Keratinocyte (primary cell): ENCODE measurements around the gene FGGY. TPM values are rescaled to one million over a fixed set of nuclear protein-coding genes. Genes with fewer than 3 reads are reported as not detected.

Experiments used
- DNase-seq: peaks from one replicate; pipeline ENCODE4 v3.0.0-alpha.2; 2011; ENCODE audit warnings: low read depth, missing footprints, low spot score
- FAIRE-seq: peaks from 2 replicates; lab custom pipeline; 2011; peaks lifted over from hg19 to GRCh38; lab: Jason Lieb, UNC
- H2AFZ ChIP-seq: 2 replicates; pipeline ENCODE4 v1.6.0; 2012; ENCODE audit warnings: low read length, control low read depth, inconsistent platforms; ENCODE audit not compliant: control insufficient read depth
- H3K27ac ChIP-seq: 2 replicates; pipeline ENCODE4 v1.5.1; 2011; ENCODE audit warnings: low read length; ENCODE audit not compliant: control insufficient read depth, insufficient read depth
- H3K27me3 ChIP-seq: 3 replicates; pipeline ENCODE4 v1.6.0; 2011; ENCODE audit warnings: low read length; ENCODE audit not compliant: control insufficient read depth, insufficient read depth; ENCODE audit errors: extremely low read depth
- H3K36me3 ChIP-seq, 2 experiments: 2 replicates in 1 of 2; 3 replicates in 1 of 2; pipeline ENCODE4 v1.5.1; 2011; ENCODE audit warnings: low read length in 2 of 2, mild to moderate bottlenecking in 1 of 2; ENCODE audit not compliant: control insufficient read depth in 2 of 2, insufficient read depth in 2 of 2; ENCODE audit errors: extremely low read depth in 1 of 2
- H3K4me1 ChIP-seq: 3 replicates; pipeline ENCODE4 v1.5.1; 2011; ENCODE audit warnings: low read length; ENCODE audit not compliant: control insufficient read depth, insufficient read depth; ENCODE audit errors: extremely low read depth
- H3K4me2 ChIP-seq: 3 replicates; pipeline ENCODE4 v1.6.0; 2011; ENCODE audit warnings: low read depth, low read length; ENCODE audit not compliant: control insufficient read depth, insufficient read depth; ENCODE audit errors: extremely low read depth
- H3K4me3 ChIP-seq, 3 experiments: fragments of 200-600 bp in 1 of 3; sonication (generic) in 1 of 3; 2 replicates in 2 of 3; 3 replicates in 1 of 3; pipeline ENCODE4 v1.5.1; 2011 to 2016; ENCODE audit warnings: low read length in 3 of 3, mild to moderate bottlenecking in 3 of 3, control low read depth in 2 of 3, inconsistent platforms in 1 of 3, low read depth in 1 of 3, mixed read lengths in 1 of 3, mixed run types in 1 of 3, moderate library complexity in 1 of 3; ENCODE audit not compliant: control insufficient read depth in 2 of 3, insufficient read depth in 2 of 3; ENCODE audit errors: extremely low read depth in 1 of 3
- H3K79me2 ChIP-seq: 2 replicates; pipeline ENCODE4 v1.6.0; 2012; ENCODE audit warnings: low read length; ENCODE audit not compliant: control insufficient read depth, insufficient read depth
- H3K9ac ChIP-seq: 3 replicates; pipeline ENCODE4 v1.6.0; 2011; ENCODE audit warnings: low read length; ENCODE audit not compliant: control insufficient read depth, insufficient read depth; ENCODE audit errors: extremely low read depth
- H3K9me1 ChIP-seq: 3 replicates; pipeline ENCODE4 v1.6.0; 2011; ENCODE audit warnings: low read length; ENCODE audit not compliant: control insufficient read depth, insufficient read depth; ENCODE audit errors: extremely low read depth
- H3K9me3 ChIP-seq: 2 replicates; pipeline ENCODE4 v1.5.1; 2012; ENCODE audit warnings: low read depth, low read length; ENCODE audit not compliant: control insufficient read depth
- H4K20me1 ChIP-seq: 3 replicates; pipeline ENCODE4 v1.6.0; 2011; ENCODE audit warnings: low read length; ENCODE audit not compliant: control insufficient read depth, insufficient read depth; ENCODE audit errors: extremely low read depth
- EZH2 ChIP-seq: IDR thresholded peaks from one replicate; pipeline ENCODE4 v1.6.1; 2012; ENCODE audit warnings: inconsistent platforms, mild to moderate bottlenecking, low read length, moderate library complexity
- dilution Hi-C: fragments of 300-500 bp; cut with MboI; formaldehyde crosslinking; loops from one replicate; pipeline ENCODE4 v1.7.0; 2020; ENCODE audit warnings: low sequenced_read_pairs; ENCODE audit not compliant: extremely low pct_ligation_motif_present
- polyA plus RNA-seq, 5 experiments: library from polyadenylated mRNA; depleted of rRNA in 3 of 5; stranded (reverse) in 3 of 5; stranded (forward) in 1 of 5; unstranded in 1 of 5; fragments of >200 nt; gene quantifications; 1 replicate in 1 of 5; 2 replicates in 3 of 5; 3 replicates in 1 of 5; pipeline versions ENCODE4 v1.2.1 to v1.2.3, GENCODE V29; 2011 to 2012; ENCODE audit warnings: missing spikeins in 2 of 5, low read depth in 1 of 5, low replicate concordance in 1 of 5
- TF ChIP-seq, protein P1 (sequence below), 3 experiments: IDR thresholded peaks in 1 of 3; conservative IDR thresholded peaks in 1 of 3; optimal IDR thresholded peaks in 1 of 3; 2 replicates in 2 of 3; 3 replicates in 1 of 3; pipeline versions ENCODE3 to v1.5.1; 2011; ENCODE audit warnings: low read length in 3 of 3, mild to moderate bottlenecking in 3 of 3, moderate library complexity in 2 of 3, control low read depth in 1 of 3, inconsistent platforms in 1 of 3; ENCODE audit not compliant: insufficient read depth in 2 of 3; ENCODE audit errors: extremely low read depth in 1 of 3

Gene FGGY
- polyA plus RNA-seq, 1 donor (not counting 4 experiments of a cell fraction or from before 2014, with no cell fraction given) = 16.6 TPM

GRCh38 chr1:59427155-59427554, 130.3 kb downstream of the FGGY start:
- Histone ChIP-seq H3K9ac (peak overlapping the region; percentile 42), H3K9me1 (no peaks in the 10 kb centered on the region), H3K36me3 (no peaks in the 10 kb centered on the region), H3K4me3 (peak overlapping the region in 1 of 3 experiments; percentile 22), H3K4me1 (peaks cover 29% of the 10 kb centered on the region), H3K9me3 (no peaks in the 10 kb centered on the region), H4K20me1 (no peaks in the 10 kb centered on the region), H3K79me2 (no peaks in the 10 kb centered on the region), H3K4me2 (peak overlapping the region; percentile 42), H3K27me3 (no peaks in the 10 kb centered on the region), H2AFZ (peak overlapping the region; percentile 68), H3K27ac (peak overlapping the region; percentile 57)
- peak; percentile 93 for DNase-seq
- peak; percentile 89 for FAIRE-seq
- dilution Hi-C loops = no loop called here
- TF ChIP-seq, protein P1, sequence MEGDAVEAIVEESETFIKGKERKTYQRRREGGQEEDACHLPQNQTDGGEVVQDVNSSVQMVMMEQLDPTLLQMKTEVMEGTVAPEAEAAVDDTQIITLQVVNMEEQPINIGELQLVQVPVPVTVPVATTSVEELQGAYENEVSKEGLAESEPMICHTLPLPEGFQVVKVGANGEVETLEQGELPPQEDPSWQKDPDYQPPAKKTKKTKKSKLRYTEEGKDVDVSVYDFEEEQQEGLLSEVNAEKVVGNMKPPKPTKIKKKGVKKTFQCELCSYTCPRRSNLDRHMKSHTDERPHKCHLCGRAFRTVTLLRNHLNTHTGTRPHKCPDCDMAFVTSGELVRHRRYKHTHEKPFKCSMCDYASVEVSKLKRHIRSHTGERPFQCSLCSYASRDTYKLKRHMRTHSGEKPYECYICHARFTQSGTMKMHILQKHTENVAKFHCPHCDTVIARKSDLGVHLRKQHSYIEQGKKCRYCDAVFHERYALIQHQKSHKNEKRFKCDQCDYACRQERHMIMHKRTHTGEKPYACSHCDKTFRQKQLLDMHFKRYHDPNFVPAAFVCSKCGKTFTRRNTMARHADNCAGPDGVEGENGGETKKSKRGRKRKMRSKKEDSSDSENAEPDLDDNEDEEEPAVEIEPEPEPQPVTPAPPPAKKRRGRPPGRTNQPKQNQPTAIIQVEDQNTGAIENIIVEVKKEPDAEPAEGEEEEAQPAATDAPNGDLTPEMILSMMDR (optimal IDR thresholded peaks at IDR 0.05 in 1 of 3, IDR thresholded peaks at IDR 0.05 in 1 of 3, conservative IDR thresholded peaks at IDR 0.05 in 1 of 3; ENCODE audit: extremely low read depth in 1 of 3, insufficient read depth in 2 of 3, low read length in 3 of 3) = no peak
- TF ChIP-seq EZH2 = no peak

- Histone ChIP-seq H3K27ac (peak overlapping the region; percentile 57), H3K9me3 (no peaks in the 10 kb centered on the region), H3K4me1 (peaks cover 31% of the 10 kb centered on the region), H3K79me2 (no peaks in the 10 kb centered on the region), H3K9ac (no peak overlapping the region), H3K4me2 (peak overlapping the region; percentile 42), H3K9me1 (no peaks in the 10 kb centered on the region), H4K20me1 (no peaks in the 10 kb centered on the region), H2AFZ (no peak overlapping the region), H3K4me3 (no peak overlapping the region), H3K36me3 (no peaks in the 10 kb centered on the region), H3K27me3 (no peaks in the 10 kb centered on the region)
- dilution Hi-C loops = no loop called here
- DNase-seq (no peak), FAIRE-seq (no peak)
- TF ChIP-seq, protein P1 (optimal IDR thresholded peaks at IDR 0.05 in 1 of 3, IDR thresholded peaks at IDR 0.05 in 1 of 3, conservative IDR thresholded peaks at IDR 0.05 in 1 of 3; ENCODE audit: extremely low read depth in 1 of 3, insufficient read depth in 2 of 3, low read length in 3 of 3) = no peak
- no peak for TF ChIP-seq EZH2
These were observed 130.9 kb downstream of the FGGY start for GRCh38 chr1:59427784-59428183.
